PC-9 (cell line): ENCODE results near the gene ITPKA. TPM values are rescaled to one million over a fixed set of nuclear protein-coding genes. Genes with fewer than 3 reads are reported as not detected.
A peak's percentile ranks its signal among the peaks of the same experiment; 100 is the strongest.

Experiments used
- BruUV-seq: library from RNA; stranded (reverse); fragments of 400-500 nt; replicated peaks from 2 replicates; lab custom pipeline; 2021; lab: Mats Ljungman, UMichigan
- CTCF ChIA-PET: fragments of 300-600 bp; sonication (Branson Sonifier 250); formaldehyde crosslinking; loops from one replicate; lab custom pipeline; 2022; ENCODE audit warnings: antibody characterized with exemption; lab: Charles Lee
- POLR2A ChIA-PET: fragments of 300-600 bp; sonication (Branson Sonifier 250); formaldehyde crosslinking; loops from one replicate; lab custom pipeline; 2022; ENCODE audit warnings: antibody characterized with exemption; ENCODE audit not compliant: unreplicated experiment; lab: Charles Lee
- DNase-seq, 2 experiments: peaks; one replicate each; pipeline versions ENCODE4 v3.0.0 to v3.0.0-alpha.2; 2015 to 2022; ENCODE audit warnings: mixed read lengths in 1 of 2
- H2AFZ ChIP-seq: fragments of 200-600 bp; sonication (generic); 2 replicates; pipeline ENCODE4 v1.8.1; 2017; ENCODE audit warnings: antibody characterized with exemption
- H3F3A ChIP-seq: fragments of 200-600 bp; sonication (generic); 2 replicates; pipeline ENCODE4 v1.8.1; 2017; ENCODE audit warnings: antibody characterized with exemption, mild to moderate bottlenecking, low read depth; ENCODE audit not compliant: insufficient read depth
- H3K27ac ChIP-seq: fragments of 200-600 bp; sonication (generic); 2 replicates; pipeline ENCODE4 v1.6.1; 2016; ENCODE audit warnings: mixed run types
- H3K27me3 ChIP-seq: fragments of 200-600 bp; sonication (generic); 2 replicates; pipeline ENCODE4 v1.6.1; 2016; ENCODE audit warnings: low read depth, mixed run types; ENCODE audit not compliant: insufficient read depth
- H3K36me3 ChIP-seq: fragments of 200-600 bp; sonication (generic); 2 replicates; pipeline ENCODE4 v1.6.1; 2016; ENCODE audit warnings: low read depth, mixed run types
- H3K4me1 ChIP-seq: fragments of 200-600 bp; sonication (generic); replicated peaks from 2 replicates; pipeline ENCODE4 v1.6.1; 2016; ENCODE audit warnings: mixed run types; ENCODE audit not compliant: insufficient read depth
- H3K4me2 ChIP-seq: fragments of 200-600 bp; sonication (generic); 2 replicates; pipeline ENCODE4 v1.6.1; 2017; ENCODE audit warnings: mixed run types
- H3K4me3 ChIP-seq: fragments of 200-600 bp; sonication (generic); 2 replicates; pipeline ENCODE4 v1.6.1; 2016; ENCODE audit warnings: mixed run types
- H3K79me2 ChIP-seq: fragments of 200-600 bp; sonication (generic); 2 replicates; pipeline ENCODE4 v1.6.1; 2017; ENCODE audit warnings: low read depth, mixed run types
- H3K9me2 ChIP-seq: fragments of 200-600 bp; sonication (generic); 2 replicates; pipeline ENCODE4 v1.8.1; 2017; ENCODE audit warnings: mild to moderate bottlenecking; ENCODE audit not compliant: insufficient read depth
- H3K9me3 ChIP-seq: fragments of 200-600 bp; sonication (generic); 2 replicates; pipeline ENCODE4 v1.8.1; 2016; ENCODE audit warnings: low read depth; ENCODE audit not compliant: insufficient read depth
- H4K20me1 ChIP-seq: fragments of 200-600 bp; sonication (generic); 2 replicates; pipeline ENCODE4 v1.8.1; 2017; ENCODE audit not compliant: insufficient read depth
- EZH2 ChIP-seq: fragments of 200-600 bp; sonication (generic); IDR thresholded peaks from 2 replicates; pipeline ENCODE4 v1.8.0; 2017; ENCODE audit warnings: antibody characterized with exemption, low read depth
- intact Hi-C: fragments of 100-400 bp; cut with micrococcal nuclease; formaldehyde crosslinking; loops from one replicate; pipeline ENCODE4 v1.10.0; 2022; ENCODE audit not compliant: unreplicated experiment
- total RNA-seq: library from RNA; stranded (reverse); gene quantifications from 2 replicates; pipeline ENCODE4 v1.2.3, GENCODE V29; 2021
- TF ChIP-seq, protein P1 (sequence below): fragments of 200-600 bp; sonication (generic); conservative IDR thresholded peaks from 2 replicates; pipeline ENCODE4 v1.6.1; 2017; ENCODE audit warnings: mixed run types, antibody characterized with exemption, mild to moderate bottlenecking, moderate library complexity

Gene ITPKA
- total RNA-seq, 1 experiment from 2014 or later = 5.3 TPM

DNA sequence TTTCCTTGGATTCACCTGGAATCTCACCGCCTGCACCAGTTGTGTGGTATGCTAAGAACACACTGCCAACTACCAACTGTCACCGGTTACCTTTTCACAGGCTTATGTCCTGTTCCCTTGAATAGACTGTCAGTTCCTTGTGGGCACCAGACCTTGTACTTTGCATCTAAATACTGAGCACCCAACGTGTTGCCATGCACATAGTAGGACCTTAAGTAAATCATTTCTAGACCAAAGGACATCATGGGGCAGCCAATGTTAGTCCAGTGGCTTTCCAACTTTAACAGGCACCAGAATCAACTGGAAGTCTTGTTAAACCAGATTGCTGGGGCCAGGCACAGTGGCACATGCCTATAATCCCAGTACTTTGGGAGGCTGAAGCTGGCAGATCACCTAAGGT is 51.5 kb downstream of the ITPKA start:
- Histone ChIP-seq H3K9me2 (no peaks in the 10 kb centered on the region), H3K79me2 (peaks cover 16% of the 10 kb centered on the region), H3K4me1 (peaks cover 20% of the 10 kb centered on the region), H3F3A (peaks cover 18% of the 10 kb centered on the region), H3K27ac (no peak overlapping the region), H2AFZ (no peak overlapping the region), H3K27me3 (no peaks in the 10 kb centered on the region), H3K9me3 (no peaks in the 10 kb centered on the region), H3K36me3 (no peaks in the 10 kb centered on the region), H3K4me3 (no peak overlapping the region), H3K4me2 (no peak overlapping the region; the same call in 1 of the 2 replicates), H4K20me1 (no peaks in the 10 kb centered on the region)
- TF ChIP-seq EZH2 = no peak
- TF ChIP-seq, protein P1, sequence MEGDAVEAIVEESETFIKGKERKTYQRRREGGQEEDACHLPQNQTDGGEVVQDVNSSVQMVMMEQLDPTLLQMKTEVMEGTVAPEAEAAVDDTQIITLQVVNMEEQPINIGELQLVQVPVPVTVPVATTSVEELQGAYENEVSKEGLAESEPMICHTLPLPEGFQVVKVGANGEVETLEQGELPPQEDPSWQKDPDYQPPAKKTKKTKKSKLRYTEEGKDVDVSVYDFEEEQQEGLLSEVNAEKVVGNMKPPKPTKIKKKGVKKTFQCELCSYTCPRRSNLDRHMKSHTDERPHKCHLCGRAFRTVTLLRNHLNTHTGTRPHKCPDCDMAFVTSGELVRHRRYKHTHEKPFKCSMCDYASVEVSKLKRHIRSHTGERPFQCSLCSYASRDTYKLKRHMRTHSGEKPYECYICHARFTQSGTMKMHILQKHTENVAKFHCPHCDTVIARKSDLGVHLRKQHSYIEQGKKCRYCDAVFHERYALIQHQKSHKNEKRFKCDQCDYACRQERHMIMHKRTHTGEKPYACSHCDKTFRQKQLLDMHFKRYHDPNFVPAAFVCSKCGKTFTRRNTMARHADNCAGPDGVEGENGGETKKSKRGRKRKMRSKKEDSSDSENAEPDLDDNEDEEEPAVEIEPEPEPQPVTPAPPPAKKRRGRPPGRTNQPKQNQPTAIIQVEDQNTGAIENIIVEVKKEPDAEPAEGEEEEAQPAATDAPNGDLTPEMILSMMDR = no peak
- BruUV-seq = no TSS peak
- DNase-seq = no peak
- CTCF ChIA-PET = no interaction called here
- POLR2A ChIA-PET = no interaction called here
- intact Hi-C loops = no loop called here

DNA sequence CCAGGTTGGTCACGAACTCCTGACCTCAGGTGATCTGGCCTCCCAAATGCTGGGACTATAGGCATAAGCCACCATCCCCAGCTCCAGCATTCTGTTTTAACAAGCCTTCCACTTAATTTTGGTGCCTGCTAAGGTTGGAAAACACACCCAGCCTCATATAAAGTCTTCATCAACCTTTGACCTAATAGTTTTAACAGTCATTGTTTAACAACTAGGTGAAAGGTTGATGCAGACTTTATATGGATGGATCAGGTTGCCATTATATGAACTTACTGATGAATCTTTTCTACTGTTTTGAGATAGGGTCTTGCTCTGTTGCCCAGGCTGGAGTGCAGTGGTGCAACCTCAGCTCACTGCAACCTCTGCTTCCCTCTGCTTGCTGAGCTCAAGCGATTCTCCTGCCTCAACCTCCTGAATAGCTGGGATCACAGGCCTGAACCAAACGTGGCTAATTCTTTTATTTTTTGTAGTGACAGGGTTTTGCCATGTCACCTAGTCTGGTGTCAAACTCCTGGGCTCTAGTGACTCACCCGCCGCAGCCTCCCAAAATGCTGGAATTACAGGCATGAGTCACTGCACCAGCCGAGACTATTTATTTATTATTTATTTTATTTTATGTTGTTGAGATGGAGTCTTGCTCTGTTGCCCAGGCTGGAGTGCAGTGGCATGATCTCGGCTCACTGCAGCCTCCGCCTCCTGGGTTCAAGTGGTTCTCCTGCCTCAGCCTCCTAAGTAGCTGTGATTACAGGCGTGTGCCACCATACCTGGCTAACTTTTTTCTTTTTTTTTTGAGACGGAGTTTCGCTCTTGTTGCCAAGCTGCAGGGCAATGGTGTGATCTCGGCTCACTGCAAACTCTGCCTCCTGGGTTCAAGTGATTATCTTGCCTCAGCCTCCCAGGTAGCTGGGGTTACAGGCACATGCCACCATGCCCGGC is 53.4 kb downstream of the ITPKA start:
- H3K4me3 ChIP-seq = no peak overlapping the region

DNA sequence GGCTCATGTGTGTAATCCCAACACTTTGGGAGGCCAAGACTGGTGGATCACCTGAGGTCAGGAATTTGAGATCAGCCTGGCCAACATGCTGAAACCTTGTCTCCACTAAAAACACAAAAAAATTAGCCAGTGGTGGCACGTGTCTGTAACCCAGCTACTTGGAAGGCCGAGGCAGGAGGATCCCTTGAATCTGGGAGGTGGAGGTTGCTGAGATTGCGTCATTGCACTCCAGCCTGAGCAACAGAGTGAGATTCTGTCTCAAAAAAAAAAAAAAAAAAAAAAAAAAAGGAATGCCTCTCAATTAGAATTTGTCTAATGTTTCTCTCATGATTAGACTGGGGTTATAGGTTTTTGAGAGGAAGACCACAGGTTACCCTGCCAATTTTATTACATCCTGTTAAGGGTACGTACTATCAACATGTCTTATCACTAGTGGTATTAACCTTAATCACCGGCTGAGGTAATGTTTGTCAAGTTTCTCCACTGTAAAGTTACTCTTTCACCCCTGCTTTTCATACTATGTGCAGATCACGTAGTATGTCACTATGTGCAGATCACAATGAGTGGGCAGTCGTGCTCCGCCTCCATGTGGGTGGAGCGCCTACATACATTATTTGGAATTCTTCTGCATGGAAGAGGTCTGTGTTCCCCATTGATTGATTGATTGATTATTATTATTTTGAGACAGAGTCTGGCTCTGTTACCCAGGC is 56.5 kb downstream of the ITPKA start:
- ChIA-PET CTCF (no interaction called here), POLR2A (interaction anchor here (0.7 kb wide), 1 partner anchor 292 kb away, joined by 4 read pairs; no protein-coding TSS in a partner anchor)
- no peak overlapping the region for H3K4me3 ChIP-seq
- no TSS peak for BruUV-seq
- no peaks in the 10 kb centered on the region for H4K20me1 ChIP-seq
- H3K9me2 ChIP-seq = no peaks in the 10 kb centered on the region
- H3K79me2 ChIP-seq = no peaks in the 10 kb centered on the region
- no peak for TF ChIP-seq EZH2
- TF ChIP-seq, protein P1 = no peak
- H3K27me3 ChIP-seq = no peaks in the 10 kb centered on the region
- H3K9me3 ChIP-seq = no peaks in the 10 kb centered on the region
- H2AFZ ChIP-seq = no peak overlapping the region
- H3K27ac ChIP-seq = no peak overlapping the region
- peaks cover 17% of the 10 kb centered on the region for H3K4me1 ChIP-seq
- no peaks in the 10 kb centered on the region for H3K36me3 ChIP-seq
- DNase-seq = no peak
- H3K4me2 ChIP-seq = no peak overlapping the region
- peaks cover 12% of the 10 kb centered on the region for H3F3A ChIP-seq
- intact Hi-C loops = loop anchor here (10.0 kb wide), 1 partner anchor 265 kb away; no protein-coding TSS in a partner anchor

More for the DNA sequence above, 53.4 kb downstream of the ITPKA start:
- Histone ChIP-seq H3K4me1 (peaks cover 20% of the 10 kb centered on the region), H3K79me2 (peaks cover 16% of the 10 kb centered on the region), H3K36me3 (no peaks in the 10 kb centered on the region), H3K27me3 (no peaks in the 10 kb centered on the region), H3K4me2 (peak overlapping the region; percentile 56), H3K9me3 (no peaks in the 10 kb centered on the region), H3F3A (peaks cover 18% of the 10 kb centered on the region), H3K9me2 (no peaks in the 10 kb centered on the region), H3K27ac (peak overlapping the region; percentile 87), H4K20me1 (no peaks in the 10 kb centered on the region), H2AFZ (no peak overlapping the region)
- TF ChIP-seq, protein P1 = no peak
- no peak for TF ChIP-seq EZH2
- intact Hi-C loops = no loop called here
- ChIA-PET CTCF (no interaction called here), POLR2A (interaction anchor here (0.7 kb wide), 1 partner anchor 155 kb away, joined by 3 read pairs; no protein-coding TSS in a partner anchor)
- no TSS peak for BruUV-seq
- peak; percentile 73 to 77 for DNase-seq
